Activated CD4-positive, alpha-beta memory T cell treated with anti-CD3 and anti-CD28 coated beads, Interleukin-2, amount 10 ng/mL, durations not matched to agents 7 days and 5 days (primary cell): Measurements from ENCODE around the gene ITCH. TPM values are rescaled to one million over a fixed set of nuclear protein-coding genes. Genes with fewer than 3 reads are reported as not detected.
"Not testable (repeated sequence)": the region's sequence is repeated elsewhere in the genome, so short reads cannot be mapped to it uniquely, and the experiment has no call there.

Experiments
- CTCF ChIA-PET: fragments of 350-600 bp; sonication (Branson Sonifier 250); formaldehyde crosslinking; loops from one replicate; lab custom pipeline; 2021; ENCODE audit warnings: antibody characterized with exemption, inconsistent platforms; lab: Charles Lee
- POLR2A ChIA-PET: fragments of 350-600 bp; sonication (Branson Sonifier 250); formaldehyde crosslinking; loops from one replicate; lab custom pipeline; 2021; ENCODE audit warnings: antibody characterized with exemption; lab: Charles Lee
- DNase-seq: peaks from one replicate; pipeline ENCODE4 v3.0.0-alpha.2; 2020
- H3K27ac Mint-ChIP-seq: one replicate; pipeline ENCODE4 v1.8.0; 2021; ENCODE audit warnings: mild to moderate bottlenecking, mixed read lengths
- H3K27me3 Mint-ChIP-seq: one replicate; pipeline ENCODE4 v1.8.0; 2021; ENCODE audit warnings: mixed read lengths
- H3K36me3 Mint-ChIP-seq: one replicate; pipeline ENCODE4 v1.8.0; 2021; ENCODE audit warnings: low read depth, mixed read lengths
- H3K4me1 Mint-ChIP-seq: one replicate; pipeline ENCODE4 v1.8.0; 2021; ENCODE audit warnings: mixed read lengths
- H3K4me3 Mint-ChIP-seq: one replicate; pipeline ENCODE4 v1.8.0; 2021; ENCODE audit warnings: mild to moderate bottlenecking, mixed read lengths
- H3K9me3 Mint-ChIP-seq: one replicate; pipeline ENCODE4 v1.8.0; 2021; ENCODE audit warnings: mixed read lengths
- total RNA-seq, 2 experiments: library from RNA; stranded (reverse); gene quantifications; one replicate each; pipeline ENCODE4 v1.2.3, GENCODE V29; 2021

The ITCH gene
- total RNA-seq, 2 experiments from 2014 or later: 55.5 to 56.7 TPM

- Mint-ChIP-seq H3K4me3 (no peak overlapping the region), H3K4me1 (no peaks in the 10 kb centered on the region), H3K9me3 (no peaks in the 10 kb centered on the region), H3K27me3 (peaks cover 6% of the 10 kb centered on the region), H3K36me3 (no peaks in the 10 kb centered on the region), H3K27ac (no peak overlapping the region)
- ChIA-PET CTCF (interaction anchor here (0.5 kb wide), 1 partner anchor 934 kb away, joined by 3 read pairs; no protein-coding TSS in a partner anchor), POLR2A (no interaction called here)
- DNase-seq: no peak
Observed at GRCh38 chr20:34332262-34332920, 30.7 kb upstream of the ITCH start.

GRCh38 chr20:34333786-34334185 is 29.3 kb upstream of the ITCH start:
- POLR2A ChIA-PET: no interaction called here
- Mint-ChIP-seq H3K27ac (no peak overlapping the region), H3K27me3 (no peaks in the 10 kb centered on the region), H3K4me1 (peaks cover 3% of the 10 kb centered on the region), H3K36me3 (no peaks in the 10 kb centered on the region), H3K4me3 (no peak overlapping the region), H3K9me3 (no peaks in the 10 kb centered on the region)
- no peak for DNase-seq
- CTCF ChIA-PET: interaction anchor here (0.6 to 2.0 kb wide), 2 partner anchors 16 to 21 kb away, joined by 3 to 5 read pairs; no protein-coding TSS in a partner anchor

- Mint-ChIP-seq H3K27me3 (no peaks in the 10 kb centered on the region), H3K9me3 (no peaks in the 10 kb centered on the region), H3K36me3 (no peaks in the 10 kb centered on the region), H3K4me1 (peaks cover 3% of the 10 kb centered on the region), H3K27ac (no peak overlapping the region), H3K4me3 (no peak overlapping the region)
- no peak for DNase-seq
- CTCF ChIA-PET: interaction anchor here (0.7 to 2.2 kb wide), 3 partner anchors 22 to 201 kb away, joined by 4 to 10 read pairs (median 5); no protein-coding TSS in a partner anchor
- POLR2A ChIA-PET: no interaction called here
Observed at GRCh38 chr20:34334654-34335407, 28.2 kb upstream of the ITCH start.

- no peaks in the 10 kb centered on the region for H3K36me3 Mint-ChIP-seq
- CTCF ChIA-PET: interaction anchor here (1.2 kb wide), 1 partner anchor 25 kb away, joined by 3 read pairs; no protein-coding TSS in a partner anchor
- H3K4me3 Mint-ChIP-seq: no peak overlapping the region
Observed at GRCh38 chr20:34337544-34337943, 25.5 kb upstream of the ITCH start.

GRCh38 chr20:34337982-34338726 is 24.9 kb upstream of the ITCH start:
- DNase-seq: peak; percentile 25
- peak overlapping the region; percentile 18 for H3K4me3 Mint-ChIP-seq

More at GRCh38 chr20:34337544-34337943, 25.5 kb upstream of the ITCH start:
- no peak for DNase-seq
- peaks cover 3% of the 10 kb centered on the region for H3K4me1 Mint-ChIP-seq
- no peaks in the 10 kb centered on the region for H3K27me3 Mint-ChIP-seq
- H3K27ac Mint-ChIP-seq: no peak overlapping the region
- POLR2A ChIA-PET: interaction anchor here (0.7 to 1.8 kb wide), 5 partner anchors 12 to 178 kb away, joined by 3 to 4 read pairs (median 4); partner anchors contain the start of genes DYNLRB1 and ITCH
- no peaks in the 10 kb centered on the region for H3K9me3 Mint-ChIP-seq

GRCh38 chr20:34340726-34341125 is 22.3 kb upstream of the ITCH start:
- POLR2A ChIA-PET: interaction anchor here (1.0 kb wide), 1 partner anchor 9 kb away, joined by 3 read pairs; no protein-coding TSS in a partner anchor
- H3K27ac Mint-ChIP-seq, H3K4me1 Mint-ChIP-seq, H3K36me3 Mint-ChIP-seq, DNase-seq, CTCF ChIA-PET, H3K27me3 Mint-ChIP-seq, H3K4me3 Mint-ChIP-seq, H3K9me3 Mint-ChIP-seq: not testable (repeated sequence)

More at GRCh38 chr20:34337982-34338726, 24.9 kb upstream of the ITCH start:
- Mint-ChIP-seq H3K9me3 (no peaks in the 10 kb centered on the region), H3K36me3 (no peaks in the 10 kb centered on the region), H3K27me3 (no peaks in the 10 kb centered on the region), H3K27ac (peak overlapping the region; percentile 75), H3K4me1 (peaks cover 3% of the 10 kb centered on the region)
- ChIA-PET CTCF (interaction anchor here (1.2 kb wide), 1 partner anchor 26 kb away, joined by 3 read pairs; no protein-coding TSS in a partner anchor), POLR2A (interaction anchor here (0.7 to 1.8 kb wide), 5 partner anchors 11 to 178 kb away, joined by 3 to 4 read pairs (median 4); partner anchors contain the start of genes DYNLRB1 and ITCH)

- DNase-seq, H3K9me3 Mint-ChIP-seq, H3K36me3 Mint-ChIP-seq, H3K4me1 Mint-ChIP-seq, CTCF ChIA-PET, H3K27me3 Mint-ChIP-seq, H3K4me3 Mint-ChIP-seq, H3K27ac Mint-ChIP-seq: not testable (repeated sequence)
- POLR2A ChIA-PET: interaction anchor here (1.0 kb wide), 1 partner anchor 9 kb away, joined by 3 read pairs; no protein-coding TSS in a partner anchor
Observed at GRCh38 chr20:34341199-34341598, 21.9 kb upstream of the ITCH start.

- CTCF ChIA-PET: interaction anchor here (1.9 kb wide), 1 partner anchor 31 kb away, joined by 6 read pairs; no protein-coding TSS in a partner anchor
Observed at GRCh38 chr20:34343458-34344211, 19.4 kb upstream of the ITCH start.

GRCh38 chr20:34344238-34344637 is 18.8 kb upstream of the ITCH start:
- H3K9me3 Mint-ChIP-seq: no peaks in the 10 kb centered on the region
- H3K27me3 Mint-ChIP-seq: no peaks in the 10 kb centered on the region
- H3K27ac Mint-ChIP-seq: no peak overlapping the region
- POLR2A ChIA-PET: no interaction called here
- no peak for DNase-seq
- no peaks in the 10 kb centered on the region for H3K36me3 Mint-ChIP-seq
- CTCF ChIA-PET: interaction anchor here (1.9 kb wide), 1 partner anchor 32 kb away, joined by 6 read pairs; no protein-coding TSS in a partner anchor
- H3K4me3 Mint-ChIP-seq: no peak overlapping the region
- H3K4me1 Mint-ChIP-seq: no peaks in the 10 kb centered on the region

More at GRCh38 chr20:34343458-34344211, 19.4 kb upstream of the ITCH start:
- H3K36me3 Mint-ChIP-seq: no peaks in the 10 kb centered on the region
- H3K27ac Mint-ChIP-seq: no peak overlapping the region
- DNase-seq: no peak
- POLR2A ChIA-PET: interaction anchor here (0.6 kb wide), 1 partner anchor 125 kb away, joined by 4 read pairs; no protein-coding TSS in a partner anchor
- H3K9me3 Mint-ChIP-seq: no peaks in the 10 kb centered on the region
- no peaks in the 10 kb centered on the region for H3K4me1 Mint-ChIP-seq
- H3K4me3 Mint-ChIP-seq: no peak overlapping the region
- no peaks in the 10 kb centered on the region for H3K27me3 Mint-ChIP-seq

GRCh38 chr20:34345402-34345736 is 17.7 kb upstream of the ITCH start:
- ChIA-PET CTCF (interaction anchor here (1.9 kb wide), 1 partner anchor 33 kb away, joined by 6 read pairs; no protein-coding TSS in a partner anchor), POLR2A (no interaction called here)
- no peak for DNase-seq
- H3K4me3 Mint-ChIP-seq: no peak overlapping the region
- no peaks in the 10 kb centered on the region for H3K9me3 Mint-ChIP-seq
- H3K4me1 Mint-ChIP-seq: peaks cover 9% of the 10 kb centered on the region
- no peaks in the 10 kb centered on the region for H3K36me3 Mint-ChIP-seq
- H3K27me3 Mint-ChIP-seq: no peaks in the 10 kb centered on the region
- H3K27ac Mint-ChIP-seq: no peak overlapping the region

GRCh38 chr20:34345839-34346532 is 17.1 kb upstream of the ITCH start:
- H3K27me3 Mint-ChIP-seq, H3K9me3 Mint-ChIP-seq, H3K4me3 Mint-ChIP-seq, POLR2A ChIA-PET, DNase-seq, H3K36me3 Mint-ChIP-seq, CTCF ChIA-PET, H3K27ac Mint-ChIP-seq: not testable (repeated sequence)
- peaks cover 12% of the 10 kb centered on the region for H3K4me1 Mint-ChIP-seq
